Osteoblast (primary cell): ENCODE measurements around the gene CLK4. TPM values are rescaled to one million over a fixed set of nuclear protein-coding genes. Genes with fewer than 3 reads are reported as not detected.
"Not testable (repeated sequence)": the region's sequence is repeated elsewhere in the genome, so short reads cannot be mapped to it uniquely, and the experiment has no call there.

Experiments used
- DNase-seq: peaks from one replicate; pipeline ENCODE4 v3.0.0; 2011; ENCODE audit warnings: low spot score, mixed read lengths; ENCODE audit not compliant: insufficient read length; ENCODE audit errors: missing footprints
- H2AFZ ChIP-seq: 2 replicates; pipeline ENCODE4 v1.6.0; 2011; ENCODE audit warnings: mild to moderate bottlenecking, low read length
- H3K27ac ChIP-seq: 2 replicates; pipeline ENCODE4 v1.5.1; 2011; ENCODE audit warnings: mild to moderate bottlenecking, low read depth, low read length, moderate library complexity
- H3K27me3 ChIP-seq: 2 replicates; pipeline ENCODE4 v1.6.0; 2012; ENCODE audit warnings: mild to moderate bottlenecking, control low read depth, inconsistent platforms, low read length, moderate library complexity; ENCODE audit not compliant: insufficient read depth
- H3K36me3 ChIP-seq: 2 replicates; pipeline ENCODE4 v1.5.1; 2011; ENCODE audit warnings: mild to moderate bottlenecking, low read length, control low read depth, moderate library complexity; ENCODE audit not compliant: insufficient read depth
- H3K4me1 ChIP-seq: 2 replicates; pipeline ENCODE4 v1.5.1; 2011; ENCODE audit warnings: mild to moderate bottlenecking, low read length, control low read depth, moderate library complexity; ENCODE audit not compliant: insufficient read depth
- H3K4me2 ChIP-seq: 2 replicates; pipeline ENCODE4 v1.6.0; 2011; ENCODE audit warnings: mild to moderate bottlenecking, low read length; ENCODE audit not compliant: insufficient read depth
- H3K4me3 ChIP-seq: fragments of 200-600 bp; sonication (generic); 3 replicates; pipeline ENCODE4 v1.5.1; 2012; ENCODE audit warnings: mild to moderate bottlenecking, low read length, inconsistent platforms; ENCODE audit not compliant: insufficient read depth
- H3K79me2 ChIP-seq: 2 replicates; pipeline ENCODE4 v1.6.0; 2012; ENCODE audit warnings: mild to moderate bottlenecking, low read length, control low read depth, inconsistent platforms; ENCODE audit not compliant: insufficient read depth
- H3K9me3 ChIP-seq: 2 replicates; pipeline ENCODE4 v1.5.1; 2011; ENCODE audit warnings: low read depth, low read length, control low read depth
- H4K20me1 ChIP-seq: 2 replicates; pipeline ENCODE4 v1.6.0; 2012; ENCODE audit warnings: mild to moderate bottlenecking, low read length, control low read depth; ENCODE audit not compliant: insufficient read depth
- CTCF ChIP-seq: IDR thresholded peaks from 2 replicates; pipeline ENCODE4 v1.5.1; 2011; ENCODE audit warnings: mild to moderate bottlenecking, low read depth, low read length, moderate library complexity; ENCODE audit errors: extremely low read depth
- total RNA-seq: library from RNA; depleted of rRNA; stranded (reverse); fragments of >200 nt; gene quantifications from 2 replicates; pipeline ENCODE4 v1.2.3, GENCODE V29; 2012

Gene CLK4
- total RNA-seq, 1 donor = 33.3 TPM

- TF ChIP-seq CTCF = no peak
- Histone ChIP-seq H3K4me1 (peaks cover 5% of the 10 kb centered on the region), H3K79me2 (no peaks in the 10 kb centered on the region), H3K27me3 (peaks cover 34% of the 10 kb centered on the region), H2AFZ (no peak overlapping the region), H3K4me2 (no peak overlapping the region), H3K9me3 (no peaks in the 10 kb centered on the region), H3K27ac (no peak overlapping the region), H3K36me3 (no peaks in the 10 kb centered on the region), H3K4me3 (no peak overlapping the region), H4K20me1 (peaks cover 4% of the 10 kb centered on the region)
- DNase-seq = no peak
Measured at GRCh38 chr5:178588769-178589168, 38.1 kb downstream of the CLK4 start.

- no peak overlapping the region for H3K4me3 ChIP-seq
- no peaks in the 10 kb centered on the region for H3K79me2 ChIP-seq
- H3K9me3 ChIP-seq = no peaks in the 10 kb centered on the region
- H3K4me1 ChIP-seq = peaks cover 5% of the 10 kb centered on the region
- DNase-seq = no peak
- no peak overlapping the region for H3K27ac ChIP-seq
- no peaks in the 10 kb centered on the region for H3K36me3 ChIP-seq
- no peak overlapping the region for H3K4me2 ChIP-seq
- peaks cover 4% of the 10 kb centered on the region for H4K20me1 ChIP-seq
- TF ChIP-seq CTCF = no peak
- H2AFZ ChIP-seq = no peak overlapping the region
- H3K27me3 ChIP-seq = peaks cover 34% of the 10 kb centered on the region
Measured at GRCh38 chr5:178587763-178588611, 38.9 kb downstream of the CLK4 start.

GRCh38 chr5:178586396-178586795 lies 40.5 kb downstream of the CLK4 start:
- Histone ChIP-seq H3K4me1 (peaks cover 5% of the 10 kb centered on the region), H3K27me3 (peaks cover 34% of the 10 kb centered on the region), H4K20me1 (no peaks in the 10 kb centered on the region), H3K36me3 (no peaks in the 10 kb centered on the region), H3K9me3 (no peaks in the 10 kb centered on the region), H3K4me2 (no peak overlapping the region), H3K4me3 (no peak overlapping the region), H2AFZ (no peak overlapping the region), H3K79me2 (no peaks in the 10 kb centered on the region), H3K27ac (no peak overlapping the region)
- no peak for DNase-seq
- no peak for TF ChIP-seq CTCF

- not testable (repeated sequence) for H3K79me2 ChIP-seq, H3K4me3 ChIP-seq, H3K4me2 ChIP-seq, H2AFZ ChIP-seq, H3K36me3 ChIP-seq, DNase-seq, H3K9me3 ChIP-seq, H4K20me1 ChIP-seq, H3K27ac ChIP-seq, H3K4me1 ChIP-seq
- peaks cover 33% of the 10 kb centered on the region for H3K27me3 ChIP-seq
Measured at GRCh38 chr5:178585421-178585820, 41.4 kb downstream of the CLK4 start.
